Retina (tissue), 1 donor: Measurements from ENCODE around the gene PLEKHG3.

Experiments
- DNase-seq: peaks from one replicate; pipeline ENCODE4 v3.0.0-alpha.2; 2016

The PLEKHG3 gene

GRCh38 chr14:64766430-64767151 lies 62.4 kb downstream of the PLEKHG3 start:
- no peak for DNase-seq

DNA sequence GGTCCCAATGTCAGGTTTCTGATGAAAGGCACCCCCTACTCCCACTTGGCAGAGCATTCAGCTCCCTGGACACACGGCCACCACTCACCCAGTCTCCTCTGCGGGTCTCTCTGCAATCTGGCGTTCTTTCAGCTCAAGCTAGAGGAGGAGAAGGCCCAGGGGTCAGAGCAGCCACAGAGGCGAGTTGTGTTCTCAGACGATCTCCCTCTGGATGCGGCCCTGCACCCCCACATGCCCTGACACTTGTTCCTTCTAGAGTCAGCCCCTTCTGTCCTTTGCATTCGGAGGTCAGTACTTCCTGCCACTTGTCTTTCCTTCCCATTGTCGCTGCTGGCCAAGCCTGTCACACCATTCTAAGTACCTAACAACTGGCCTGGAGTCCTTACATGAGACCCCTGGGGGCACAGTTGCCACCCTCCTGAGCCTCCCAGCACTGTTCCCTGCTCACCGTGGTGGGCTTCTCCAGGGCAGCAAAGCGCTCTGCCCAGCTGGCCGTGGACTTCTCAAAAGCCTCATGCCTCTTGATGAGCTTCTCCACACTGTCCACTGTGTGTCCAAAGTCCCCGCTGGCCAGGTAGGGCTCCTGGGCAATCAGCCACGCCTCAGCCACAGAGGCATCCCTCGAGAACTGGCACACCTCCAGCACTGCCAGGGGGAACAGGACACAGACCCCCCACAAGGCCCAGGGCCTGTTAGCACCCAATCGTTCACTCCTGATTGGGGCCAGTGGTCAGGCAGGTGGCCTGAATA lies 63.2 kb downstream of the PLEKHG3 start:
- no peak for DNase-seq

- no peak for DNase-seq
Observed at GRCh38 chr14:64768401-64769095, 64.3 kb downstream of the PLEKHG3 start.

- DNase-seq = no peak
Observed at GRCh38 chr14:64769096-64770020, 65.1 kb downstream of the PLEKHG3 start.

DNA sequence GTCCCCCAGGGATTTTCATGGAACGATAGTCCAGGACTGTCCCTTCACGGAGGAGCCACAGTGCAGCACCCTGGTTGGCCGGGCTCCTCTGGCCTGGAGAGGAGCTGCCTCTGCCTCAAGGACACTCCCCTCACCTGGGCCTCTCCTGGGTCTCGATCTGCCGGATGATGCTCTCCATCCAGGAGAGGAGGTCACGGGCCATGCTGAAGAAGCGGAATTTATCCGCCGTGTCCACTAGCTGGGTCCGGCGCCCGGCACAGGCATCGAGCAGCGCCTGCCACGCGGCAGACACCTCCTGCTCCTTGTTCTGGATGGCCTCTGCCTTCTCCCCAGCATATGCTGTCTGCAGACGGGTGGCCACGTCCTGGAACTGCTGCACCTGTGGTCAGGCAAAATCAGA lies 66.5 kb downstream of the PLEKHG3 start:
- no peak for DNase-seq

DNA sequence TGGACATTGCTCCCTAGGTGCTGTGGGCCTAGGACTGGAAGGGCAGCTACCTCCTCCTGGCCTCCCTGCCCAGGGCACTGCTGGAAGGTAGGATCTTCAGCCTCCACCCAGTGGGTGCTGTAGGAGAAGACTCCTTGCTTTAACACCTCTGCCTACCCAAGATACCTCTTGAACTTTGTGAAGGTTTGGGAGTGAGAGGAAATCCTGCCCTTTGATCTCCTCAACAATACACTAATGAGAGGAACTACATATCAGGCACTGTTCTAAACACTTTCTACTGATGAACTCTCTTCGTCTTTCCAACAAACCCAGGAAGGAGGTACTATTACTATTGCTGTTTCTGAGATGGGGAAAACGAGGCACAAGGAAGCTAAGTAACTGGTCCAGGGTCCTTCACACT lies 66.9 kb downstream of the PLEKHG3 start:
- no peak for DNase-seq

GRCh38 chr14:64772397-64772950 lies 68.2 kb downstream of the PLEKHG3 start:
- no peak for DNase-seq

DNA sequence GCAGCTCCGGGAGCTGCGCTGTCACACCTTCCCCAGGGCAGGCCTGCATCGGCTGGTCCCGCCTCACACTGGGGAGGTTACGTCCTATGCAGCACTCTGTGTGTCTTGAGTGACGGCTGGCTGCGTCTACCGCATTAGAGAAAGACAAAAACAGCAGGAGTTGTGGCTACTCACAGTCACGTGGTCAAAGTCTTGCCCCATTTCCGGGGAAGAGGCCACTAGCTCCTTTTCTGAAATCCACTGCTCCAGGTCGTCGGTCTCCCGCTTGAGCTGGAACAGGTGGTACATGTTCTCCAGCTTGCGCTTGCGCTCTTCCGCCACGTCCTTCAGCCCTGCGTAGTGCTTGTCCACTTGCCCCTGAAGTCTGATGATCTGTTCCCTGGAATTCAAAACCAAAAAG lies 68.8 kb downstream of the PLEKHG3 start:
- no peak for DNase-seq

DNA sequence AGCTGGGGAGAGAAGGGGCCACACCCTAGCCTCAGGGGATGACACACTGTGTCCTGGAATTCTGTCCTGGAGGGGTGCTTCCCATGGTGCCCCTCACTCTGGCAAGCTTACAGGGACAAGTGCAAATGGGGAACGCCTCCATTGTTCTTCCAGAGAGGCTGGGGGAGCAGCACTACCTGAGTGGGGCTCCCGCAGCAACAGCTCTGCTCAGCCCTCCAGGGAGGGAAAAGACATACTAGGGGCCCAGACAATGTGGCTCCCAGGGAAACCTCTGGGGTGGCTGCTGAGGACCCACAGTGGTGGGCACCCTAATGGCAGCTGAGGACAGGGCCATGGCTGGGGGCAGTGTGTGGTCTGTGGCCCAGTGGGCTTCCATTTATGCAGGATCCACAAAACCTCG lies 69.4 kb downstream of the PLEKHG3 start:
- DNase-seq = no peak

DNA sequence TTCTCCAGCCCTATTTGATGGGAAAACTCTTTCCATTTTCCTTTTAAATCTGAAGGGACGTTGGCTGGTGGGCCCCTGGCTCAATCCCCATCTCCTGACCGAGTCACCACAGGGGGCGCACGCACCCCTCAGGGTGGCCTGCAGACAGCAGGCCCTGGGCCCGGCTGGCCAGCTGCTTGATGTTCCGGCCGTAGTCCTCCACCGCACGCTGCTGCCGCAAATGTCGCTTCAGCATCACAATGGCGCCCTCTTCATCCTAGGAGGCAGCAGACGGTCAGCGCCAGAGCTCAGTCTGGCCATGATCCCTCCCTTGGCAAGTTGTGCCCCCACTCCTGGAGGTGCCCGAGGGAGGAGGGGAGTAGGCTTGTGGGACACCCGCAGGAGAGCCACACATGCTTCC lies 70.0 kb downstream of the PLEKHG3 start:
- DNase-seq = no peak

DNA sequence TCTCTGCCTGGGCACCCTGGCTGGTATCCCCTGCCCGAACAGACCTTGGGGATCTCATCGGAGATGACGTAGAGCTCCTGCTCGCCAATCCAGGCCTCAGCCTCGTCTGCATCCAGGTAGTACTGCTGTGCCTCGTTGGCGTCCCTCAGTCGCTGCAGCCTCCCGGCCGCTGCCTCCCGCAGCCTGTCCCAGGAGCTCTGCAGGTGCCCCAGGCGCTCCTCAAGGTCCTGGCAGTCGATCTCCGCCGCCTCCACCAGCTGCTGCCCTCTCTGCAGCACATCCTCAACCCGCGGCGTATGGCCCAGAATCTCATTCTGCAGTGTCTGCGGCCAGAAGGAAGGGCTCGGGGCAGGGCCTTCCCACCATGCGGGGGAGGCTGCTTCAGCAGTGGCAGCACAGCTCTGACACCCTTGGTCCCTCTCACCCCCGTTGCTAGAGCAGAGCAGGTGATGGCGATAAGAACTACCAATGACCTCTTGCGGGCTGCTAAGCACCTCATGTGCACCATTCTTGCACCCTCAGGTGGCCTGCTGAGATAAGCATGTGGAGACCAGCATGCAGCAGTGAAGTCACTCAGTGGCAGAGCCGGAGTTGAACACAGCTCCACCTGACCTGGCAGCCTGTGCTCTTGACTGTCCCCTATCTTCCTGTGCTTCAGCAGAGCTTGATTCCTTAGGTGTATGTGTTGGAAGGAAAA lies 71.0 kb downstream of the PLEKHG3 start:
- no peak for DNase-seq

GRCh38 chr14:64777461-64777860 lies 73.2 kb downstream of the PLEKHG3 start:
- no peak for DNase-seq

GRCh38 chr14:64778104-64778754 lies 74.0 kb downstream of the PLEKHG3 start:
- no peak for DNase-seq

DNA sequence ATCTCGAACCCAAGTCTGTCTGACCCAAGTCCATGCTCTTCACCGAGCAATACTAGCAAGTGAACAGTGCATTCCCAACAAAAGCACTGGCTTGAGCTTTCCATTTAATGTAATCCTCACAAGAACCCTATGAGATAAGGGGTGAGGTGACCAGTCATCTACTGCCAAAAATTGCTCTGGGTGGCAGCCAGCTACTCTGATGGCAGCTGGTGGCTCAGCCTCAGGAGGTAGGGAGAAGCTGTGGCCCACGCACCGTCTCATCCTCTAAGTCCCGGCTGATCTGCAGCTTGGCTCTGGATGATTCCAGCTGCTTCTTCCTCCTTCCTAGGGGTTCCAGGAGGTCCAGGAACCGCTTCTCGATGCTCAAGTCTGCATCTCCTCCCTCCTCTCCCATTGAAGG lies 75.2 kb downstream of the PLEKHG3 start:
- no peak for DNase-seq

DNA sequence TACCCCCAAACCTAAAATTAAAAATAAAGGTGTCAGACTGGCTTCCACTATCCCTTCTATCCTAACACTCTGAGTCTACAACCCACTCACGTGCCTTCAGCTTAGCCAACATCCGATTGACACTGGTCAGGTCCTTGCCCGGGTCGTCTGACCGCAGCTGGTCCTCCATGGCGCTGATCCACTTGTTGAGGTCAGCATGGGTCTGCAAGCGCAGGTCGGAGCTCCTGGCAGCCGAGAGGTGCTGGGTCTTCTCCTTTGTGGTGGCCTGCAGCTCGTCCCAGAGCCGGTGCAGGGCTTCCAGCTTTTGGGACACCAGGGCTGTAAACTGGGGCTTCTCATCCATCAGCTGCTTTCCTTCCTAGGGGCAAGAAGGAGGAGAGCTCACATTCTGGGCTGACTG lies 78.0 kb downstream of the PLEKHG3 start:
- DNase-seq = no peak

DNA sequence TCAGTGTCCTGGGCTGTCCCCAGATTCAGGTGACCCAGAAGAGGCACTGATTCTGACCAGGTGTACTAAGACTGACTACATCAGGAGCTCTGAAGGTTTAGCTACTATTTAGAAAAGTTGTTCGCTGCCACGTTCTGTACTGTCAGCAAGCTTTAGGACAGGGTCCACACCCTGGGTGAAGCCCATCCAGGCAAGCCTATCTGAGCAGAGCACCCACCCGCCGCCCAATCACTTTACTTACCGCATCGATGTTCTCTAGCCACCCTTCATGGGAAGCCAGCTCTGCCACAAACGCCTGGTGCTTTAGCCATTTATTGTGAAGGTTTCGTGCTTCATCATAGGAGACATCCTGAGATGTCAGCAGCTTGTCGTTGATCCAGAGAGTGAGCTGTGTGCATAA lies 79.8 kb downstream of the PLEKHG3 start:
- DNase-seq = no peak

DNA sequence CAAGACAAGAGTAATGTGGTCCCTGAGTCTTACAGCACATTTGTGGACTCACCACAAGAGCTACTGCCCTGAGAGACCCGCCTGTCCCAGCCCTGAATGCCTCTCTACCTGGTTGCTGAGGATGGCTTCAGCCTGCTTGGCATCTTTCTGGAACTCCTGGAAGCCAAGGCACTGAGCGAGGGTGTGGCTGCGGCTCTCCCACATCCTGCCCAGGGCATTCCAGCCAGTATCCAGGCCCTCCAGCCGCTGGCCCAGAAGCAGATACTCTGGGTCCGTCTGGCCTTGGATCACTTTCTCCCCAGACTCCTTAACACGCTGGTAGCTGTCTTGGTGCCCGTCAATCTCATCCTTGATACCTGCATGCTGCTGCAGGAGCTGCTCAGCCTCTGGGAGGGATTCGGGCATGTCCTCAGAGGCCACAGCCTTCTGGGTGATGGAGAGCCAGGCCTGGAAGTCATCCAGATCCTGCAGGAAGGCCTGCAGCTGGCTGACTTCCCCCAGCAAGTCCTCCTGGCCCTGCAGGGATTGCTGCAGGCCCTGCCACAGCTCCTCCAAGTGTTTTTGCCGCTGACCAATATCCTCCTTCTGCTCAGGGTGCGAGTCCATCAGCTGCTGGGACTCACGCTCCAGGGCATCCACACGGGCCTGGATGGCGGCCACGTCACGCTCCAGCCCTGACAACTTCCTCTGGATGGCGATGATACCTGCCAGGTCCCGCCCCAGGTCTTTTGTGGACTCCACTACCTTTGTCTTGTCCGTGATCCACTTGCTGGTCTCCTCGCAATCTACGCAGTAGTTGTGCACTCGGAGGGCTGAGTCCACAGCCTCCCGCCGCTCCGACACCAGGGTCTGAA lies 82.3 kb downstream of the PLEKHG3 start:
- no peak for DNase-seq

- DNase-seq = no peak
Observed at GRCh38 chr14:64787619-64788018, 83.4 kb downstream of the PLEKHG3 start.

DNA sequence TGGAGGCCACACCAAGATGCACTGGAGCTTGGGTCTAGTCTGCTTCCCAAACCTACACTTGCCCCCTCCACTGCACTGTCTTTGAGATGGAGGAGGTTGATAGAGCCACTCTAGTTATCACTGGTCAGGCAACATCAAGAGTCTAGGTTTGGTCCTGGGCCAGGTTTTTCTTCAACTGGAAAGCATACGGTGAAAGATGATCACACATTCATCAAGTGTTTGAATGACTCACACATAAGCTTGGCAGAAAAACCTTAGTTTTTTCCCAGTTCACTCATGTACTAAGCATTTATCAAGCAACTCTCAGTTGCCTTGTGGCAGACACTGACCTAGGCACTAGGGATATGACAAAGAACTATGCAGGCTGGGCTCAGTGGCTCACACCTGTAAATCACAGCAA lies 84.5 kb downstream of the PLEKHG3 start:
- DNase-seq = no peak

- DNase-seq = no peak
Observed at GRCh38 chr14:64789696-64790095, 85.5 kb downstream of the PLEKHG3 start.
